Activated naive CD4-positive, alpha-beta T cell treated with anti-CD3 and anti-CD28 coated beads, Interleukin-2, amount 50 U/mL, for 16 hours (primary cell): ENCODE data around the gene BRI3BP.
"Not testable (repeated sequence)": the region's sequence is repeated elsewhere in the genome, so short reads cannot be mapped to it uniquely, and the experiment has no call there.

Experiments
- DNase-seq: peaks from one replicate; pipeline ENCODE4 v3.0.0-alpha.2; 2020

BRI3BP gene

DNA sequence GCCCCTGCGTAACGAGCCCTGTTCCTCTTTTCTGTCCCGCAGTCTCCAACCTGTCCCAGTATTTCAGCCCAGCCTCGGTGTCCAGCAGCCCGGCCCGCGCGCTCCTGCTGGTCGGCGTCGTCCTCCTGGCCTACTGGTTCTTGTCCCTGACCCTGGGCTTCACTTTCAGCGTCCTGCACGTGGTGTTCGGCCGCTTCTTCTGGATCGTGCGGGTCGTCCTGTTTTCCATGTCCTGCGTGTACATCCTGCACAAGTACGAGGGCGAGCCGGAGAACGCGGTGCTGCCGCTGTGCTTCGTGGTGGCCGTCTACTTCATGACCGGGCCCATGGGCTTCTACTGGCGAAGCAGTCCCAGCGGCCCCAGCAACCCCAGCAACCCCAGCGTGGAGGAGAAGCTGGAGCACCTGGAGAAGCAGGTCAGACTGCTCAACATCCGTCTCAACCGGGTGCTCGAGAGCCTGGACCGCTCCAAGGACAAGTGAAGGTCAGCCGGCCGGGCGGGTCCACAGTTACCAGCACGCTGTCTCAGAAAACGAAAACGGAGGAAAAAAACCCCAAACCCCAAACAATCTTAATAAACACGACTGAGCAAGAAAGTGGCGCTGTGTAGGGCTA is 31.6 kb downstream of the BRI3BP start:
- DNase-seq, result no peak

DNA sequence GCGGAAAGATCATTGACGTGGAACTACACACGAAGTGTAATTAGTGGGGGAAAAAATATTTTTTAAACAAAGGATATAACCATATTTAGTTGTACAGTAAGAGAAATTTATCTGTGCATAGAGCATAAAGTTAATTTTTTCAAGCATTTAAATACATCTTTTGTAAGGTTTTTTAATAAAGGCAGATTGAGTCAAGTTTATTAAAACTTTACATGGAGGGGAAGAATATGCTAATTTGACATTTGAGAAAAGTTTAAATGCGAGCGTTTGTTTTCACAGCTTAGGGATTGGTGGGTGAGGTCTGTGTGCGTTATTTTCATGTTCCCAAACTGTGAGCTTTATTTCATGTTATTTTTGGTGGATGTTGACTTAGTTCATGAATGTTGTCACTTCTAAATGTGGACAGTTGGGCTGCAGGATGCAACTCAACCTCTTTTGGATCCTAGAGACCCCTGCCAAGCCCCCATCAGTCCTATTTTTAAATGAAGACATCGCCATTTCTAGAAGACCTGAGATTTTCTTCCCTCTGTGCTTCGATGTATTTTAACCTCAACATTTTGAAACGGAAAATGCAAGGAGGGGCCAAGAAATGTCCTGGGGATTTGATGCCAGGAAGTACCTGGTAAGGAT is 32.3 kb downstream of the BRI3BP start:
- DNase-seq, result no peak

DNA sequence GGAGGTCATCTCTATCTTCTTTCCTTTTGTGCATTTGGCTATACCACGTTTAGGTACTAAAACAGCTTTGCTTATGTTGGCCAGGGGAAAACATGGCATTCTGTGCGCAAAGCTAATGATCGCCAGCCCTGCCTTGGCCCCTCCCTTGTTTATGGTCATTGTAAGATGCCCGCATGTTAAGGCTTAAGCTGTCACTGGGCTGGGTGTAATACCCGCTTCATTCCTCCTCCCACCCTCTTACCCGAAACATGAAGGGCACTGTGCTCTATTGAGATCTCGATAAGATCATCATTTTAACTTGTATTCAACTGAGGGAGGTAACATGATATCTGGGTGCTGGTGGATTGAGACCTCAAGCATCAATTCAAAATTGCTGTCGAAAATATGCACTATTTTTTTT is 34.7 kb downstream of the BRI3BP start:
- DNase-seq, result no peak

DNA sequence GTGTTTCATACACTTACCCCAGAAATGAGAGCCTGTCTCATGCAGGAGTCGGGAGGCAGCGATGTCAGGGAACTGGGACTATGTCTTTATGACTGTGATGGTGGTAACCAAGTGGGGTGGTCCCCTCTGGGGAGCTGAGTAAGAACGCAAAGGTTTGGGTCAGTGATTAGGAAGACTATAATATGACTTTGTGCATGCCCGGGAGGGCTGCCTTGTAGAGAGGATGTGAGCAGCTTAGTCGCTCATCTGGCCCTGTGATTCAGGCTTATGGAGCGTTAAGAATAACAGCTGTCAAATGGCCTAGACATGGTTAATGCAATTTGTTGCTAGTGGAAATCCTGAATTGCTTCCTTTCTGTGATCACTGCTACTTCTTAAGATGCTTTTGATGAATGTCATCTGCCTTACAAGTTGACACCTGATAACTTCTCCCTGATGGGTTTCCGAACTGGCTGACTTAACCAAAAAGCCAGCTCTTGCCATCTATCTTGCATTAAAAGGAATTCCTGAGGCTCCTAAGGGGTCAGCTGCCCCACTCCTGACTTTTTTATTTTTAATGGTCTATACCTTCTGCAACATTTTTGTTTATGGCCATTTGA is 36.4 kb downstream of the BRI3BP start:
- no peak for DNase-seq

DNA sequence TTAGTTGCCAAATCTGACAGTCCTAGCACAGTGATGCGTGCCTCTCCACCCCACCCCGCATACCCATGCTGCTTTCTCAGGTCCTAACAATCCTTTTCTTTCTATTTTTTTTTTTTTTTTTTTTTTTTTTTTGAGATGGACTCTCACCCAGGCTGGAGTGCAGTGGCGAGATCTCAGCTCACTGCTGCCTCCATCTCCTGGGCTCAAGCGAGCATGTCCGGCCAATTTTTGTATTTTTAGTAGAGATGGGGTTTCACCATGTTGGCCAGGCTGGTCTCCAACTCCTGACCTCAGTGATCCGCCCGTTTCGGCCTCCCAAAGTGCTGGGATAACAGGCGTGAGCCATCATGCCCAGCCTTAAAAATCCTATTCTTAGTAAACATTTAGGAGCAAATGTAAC is 38.0 kb downstream of the BRI3BP start:
- not testable (repeated sequence) for DNase-seq

DNA sequence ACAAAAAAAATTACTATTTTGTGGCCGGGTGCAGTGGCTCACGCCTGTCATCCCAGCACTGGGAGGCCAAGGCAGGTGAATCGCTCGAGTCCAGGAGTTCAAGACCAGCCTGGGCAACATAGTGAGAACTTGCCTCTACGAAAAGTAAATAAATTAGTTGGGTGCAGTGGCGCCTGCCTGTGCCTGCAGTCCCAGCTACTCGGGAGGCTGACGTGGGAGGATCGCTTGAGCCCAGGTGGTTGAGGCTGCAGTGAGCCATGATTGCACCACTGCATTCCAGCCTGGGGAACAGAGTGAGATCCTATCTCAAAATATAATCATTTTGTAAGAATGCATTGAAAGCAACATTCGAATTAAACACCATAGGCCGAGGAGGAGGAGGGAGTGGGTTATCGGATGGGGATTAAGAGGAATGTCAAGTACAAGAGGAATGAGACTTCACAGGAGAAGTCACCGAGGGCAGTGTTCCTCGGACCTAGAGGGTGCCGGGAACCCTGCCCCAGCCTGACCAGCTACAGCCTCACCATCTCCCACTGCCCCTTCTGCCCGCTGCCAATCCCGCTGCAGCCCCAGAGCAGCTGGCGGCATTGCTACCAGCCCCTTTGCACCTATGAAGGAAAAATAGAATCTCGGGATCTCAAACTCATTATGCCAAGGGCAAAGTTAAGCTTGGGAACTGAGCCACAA is 39.2 kb downstream of the BRI3BP start:
- DNase-seq, result no peak

DNA sequence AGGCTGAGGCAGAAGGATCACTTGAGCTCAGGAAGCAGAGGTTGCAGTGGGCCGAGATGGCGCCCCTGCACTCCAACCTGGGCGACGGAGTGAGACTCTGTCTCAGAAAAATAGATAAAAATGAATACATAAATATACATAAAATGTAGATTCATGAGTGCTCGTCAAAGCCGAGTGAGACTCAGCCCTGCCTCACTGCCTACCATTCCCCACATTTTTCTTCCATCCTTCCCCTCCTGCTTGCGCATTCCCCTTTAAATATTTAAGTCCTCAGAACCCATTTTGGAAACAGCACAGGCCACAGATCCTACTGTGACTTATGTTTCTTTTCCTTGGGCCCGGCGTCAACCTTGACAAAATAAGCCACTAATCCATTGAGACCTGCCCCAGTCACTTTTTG is 39.8 kb downstream of the BRI3BP start:
- DNase-seq, result no peak

DNA sequence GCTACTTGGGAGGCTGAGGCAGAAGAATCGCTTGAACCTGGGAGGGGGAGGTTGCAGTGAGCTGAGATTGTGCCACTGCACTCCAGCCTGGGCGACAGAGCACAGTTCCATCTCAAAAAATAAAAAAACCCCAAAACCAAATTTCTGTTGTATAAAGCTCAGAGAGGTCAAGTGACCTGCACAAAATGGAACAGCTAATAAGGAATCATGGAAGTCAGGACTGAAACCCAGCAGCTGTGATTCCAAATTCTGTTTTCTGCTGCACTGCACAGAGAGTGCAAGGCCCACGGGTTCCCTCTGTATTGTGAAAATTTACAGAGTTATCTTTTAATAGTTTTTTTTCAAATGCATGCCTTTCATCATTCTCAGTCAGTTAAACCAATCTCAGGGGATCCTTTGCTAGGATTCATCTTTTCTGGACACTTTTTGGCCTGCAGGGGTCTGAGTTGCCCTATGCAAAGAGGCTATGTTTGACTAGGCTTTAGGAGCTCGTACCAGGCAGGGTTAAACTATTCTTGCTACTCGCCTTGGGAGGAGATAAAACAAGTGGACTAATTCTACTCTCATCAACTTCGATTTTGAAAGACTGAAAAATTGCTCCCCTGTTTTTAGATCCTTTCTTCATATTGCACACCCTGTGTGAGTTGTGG is 45.7 kb downstream of the BRI3BP start:
- no peak for DNase-seq

DNA sequence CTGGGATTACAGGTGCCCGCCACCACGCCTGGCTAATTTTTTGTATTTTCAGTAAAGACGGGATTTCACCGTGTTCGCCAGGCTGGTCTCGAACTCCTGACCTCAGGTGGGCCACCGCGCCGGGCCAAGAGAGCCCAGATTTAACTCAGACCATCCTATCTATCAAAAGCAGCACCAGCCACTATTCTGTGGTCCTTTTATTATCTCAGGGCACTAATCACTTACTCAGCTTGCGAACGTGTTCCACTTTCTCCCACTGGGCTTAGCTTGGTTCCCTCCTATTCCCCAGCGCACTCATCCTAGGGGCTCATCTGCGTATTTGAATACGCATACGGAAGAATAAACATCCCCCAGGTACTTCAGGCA is 55.6 kb downstream of the BRI3BP start:
- no peak for DNase-seq

DNA sequence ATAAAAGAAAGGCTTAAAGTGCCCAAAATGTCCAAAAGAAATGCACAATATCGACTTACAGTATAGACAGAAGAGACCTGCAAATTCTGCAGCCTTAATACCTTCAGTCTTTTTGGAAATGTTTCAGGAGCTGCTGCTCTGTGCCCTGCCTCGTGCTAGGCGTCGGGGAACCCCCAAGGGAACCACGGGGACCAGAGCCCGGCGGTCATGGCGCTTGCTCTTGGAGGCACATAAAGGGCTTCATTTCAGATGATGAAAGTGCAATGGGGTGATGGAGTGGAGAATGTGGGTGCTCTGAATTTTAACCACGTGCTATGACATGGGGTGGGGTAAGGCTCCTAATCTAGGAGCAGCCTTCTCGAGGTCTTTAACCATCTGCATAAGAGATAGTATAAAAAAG is 57.0 kb downstream of the BRI3BP start:
- no peak for DNase-seq

DNA sequence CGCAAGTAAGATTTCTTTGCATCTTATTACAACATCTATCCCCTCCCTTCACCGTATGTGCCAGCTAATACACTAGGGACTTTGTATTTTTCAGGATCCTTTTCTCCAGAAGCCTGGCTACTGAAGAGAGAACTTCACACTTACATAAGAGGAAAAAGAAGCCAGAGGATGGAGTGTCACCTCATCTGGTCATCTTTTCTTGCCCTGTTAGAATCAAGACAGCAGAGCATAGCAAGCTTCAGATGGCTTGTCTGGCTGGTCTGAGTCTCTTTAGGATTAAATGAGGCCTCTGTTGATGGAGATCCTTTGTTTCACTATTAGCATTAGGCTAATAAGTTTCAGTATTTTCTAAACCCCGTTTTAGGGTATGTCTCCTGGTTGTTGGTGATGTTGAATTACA is 57.4 kb downstream of the BRI3BP start:
- no peak for DNase-seq

DNA sequence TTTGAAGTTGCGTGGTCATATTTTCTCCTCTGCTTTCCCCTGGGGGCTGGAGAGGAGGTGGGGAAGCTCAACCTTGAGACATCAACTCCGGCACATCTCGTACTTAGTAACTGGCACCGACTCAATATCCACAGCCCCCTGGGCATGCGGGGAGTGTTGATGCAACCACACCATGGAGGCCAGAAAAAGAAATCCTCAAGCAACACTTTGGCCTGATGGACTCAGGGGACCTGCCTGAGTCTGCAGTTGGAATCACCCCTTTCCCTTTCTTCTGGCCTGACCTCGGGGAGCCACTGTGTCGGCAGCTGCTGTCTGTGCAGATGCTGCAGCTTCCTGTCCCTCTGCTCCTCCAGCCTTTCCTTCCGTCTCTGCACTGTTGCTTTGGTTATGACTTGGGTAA is 60.4 kb downstream of the BRI3BP start:
- DNase-seq, result no peak

DNA sequence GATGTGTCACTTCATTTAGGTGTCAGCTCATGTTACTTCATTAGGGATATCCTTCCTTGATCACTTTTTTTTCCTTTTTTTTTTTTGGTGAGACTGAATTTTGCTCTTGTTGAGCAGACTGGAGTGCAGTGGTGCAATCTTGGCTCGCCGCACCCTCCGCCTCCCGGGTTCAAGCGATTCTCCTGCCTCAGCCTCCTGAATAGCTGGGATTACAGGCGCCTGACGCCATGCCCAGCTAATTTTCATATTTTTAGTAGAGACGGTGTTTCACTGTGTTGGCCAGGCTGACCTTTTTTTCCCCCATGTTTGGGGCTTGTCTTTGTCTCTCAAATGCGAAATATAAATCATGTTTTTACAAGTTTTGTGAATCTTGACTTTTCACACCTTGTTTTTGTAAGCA is 62.1 kb downstream of the BRI3BP start:
- no peak for DNase-seq

DNA sequence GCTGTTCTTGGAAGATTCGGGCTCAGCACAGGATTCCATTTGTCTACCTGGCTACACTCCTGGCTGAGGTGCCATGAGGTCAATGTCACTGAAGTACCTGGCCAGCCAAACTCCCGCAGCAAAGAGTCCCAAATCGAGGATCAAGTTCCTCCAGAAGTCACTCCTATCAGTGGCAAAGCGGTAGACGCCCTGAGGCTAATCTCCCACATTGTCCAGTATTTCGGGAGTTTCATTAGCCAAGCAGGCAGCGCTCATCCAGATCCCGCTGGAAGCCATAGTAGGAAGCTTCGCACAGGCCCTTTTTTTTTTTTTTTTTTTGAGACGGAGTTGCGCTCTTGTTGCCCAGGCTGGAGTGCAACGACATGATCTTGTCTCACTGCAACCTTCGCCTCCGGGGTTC is 62.9 kb downstream of the BRI3BP start:
- DNase-seq, result no peak

DNA sequence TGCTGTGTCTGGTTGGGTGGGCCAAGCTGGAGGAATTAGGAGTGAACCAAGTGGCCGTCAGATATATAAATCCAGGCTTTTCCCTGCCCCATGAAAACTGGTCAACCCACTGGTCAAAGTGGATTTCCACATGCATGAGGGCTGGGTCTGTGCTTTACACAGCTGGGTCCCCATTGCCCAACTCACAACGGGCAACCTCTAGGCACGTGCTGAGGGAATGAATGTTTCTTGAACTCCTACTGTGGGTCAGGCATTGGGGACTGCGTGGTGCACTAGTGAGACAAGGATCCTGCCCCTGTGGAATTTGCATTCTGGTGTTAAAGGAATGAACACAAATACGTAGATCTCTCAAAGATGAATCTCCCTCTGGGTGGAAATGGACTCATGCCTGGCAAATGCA is 64.3 kb downstream of the BRI3BP start:
- DNase-seq, result no peak

DNA sequence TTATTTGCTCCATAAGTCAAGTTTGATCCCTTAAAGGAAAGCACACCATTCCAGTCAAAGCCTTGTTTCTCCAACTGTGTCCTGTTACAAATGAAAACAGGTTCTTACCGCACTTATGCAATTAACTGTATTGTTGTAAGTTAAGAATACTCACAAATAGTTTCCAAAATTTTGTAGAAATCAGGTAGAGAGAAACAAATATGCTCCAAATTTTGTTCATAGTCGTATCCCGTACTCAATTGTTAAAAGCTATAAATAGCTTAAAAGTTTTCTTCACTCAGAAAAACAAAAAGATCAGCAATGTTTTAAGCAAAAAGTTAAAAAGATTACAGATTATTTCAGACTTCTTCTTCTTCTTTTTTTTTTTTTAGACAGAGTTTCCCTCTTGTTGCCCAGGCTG is 67.8 kb downstream of the BRI3BP start:
- DNase-seq, result no peak

DNA sequence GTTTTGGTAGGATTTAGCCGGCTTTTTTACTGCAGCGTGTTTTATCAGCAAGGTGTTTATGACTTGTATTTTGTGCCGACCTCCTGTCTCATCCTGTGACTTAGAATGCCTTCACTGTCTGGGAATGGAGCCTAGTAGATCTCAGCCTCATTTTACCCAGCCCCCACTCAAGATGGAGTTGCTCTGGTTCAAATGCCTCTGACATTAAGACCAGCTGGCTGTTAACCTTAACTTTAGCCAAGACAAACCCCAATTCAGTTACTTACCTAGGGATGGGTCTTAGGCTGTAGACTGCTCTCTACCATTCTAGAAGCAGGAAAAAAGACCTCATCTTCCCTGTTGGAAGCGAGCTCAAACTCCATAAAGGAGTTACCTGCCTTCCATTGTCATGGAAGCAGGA is 70.1 kb downstream of the BRI3BP start:
- not testable (repeated sequence) for DNase-seq

DNA sequence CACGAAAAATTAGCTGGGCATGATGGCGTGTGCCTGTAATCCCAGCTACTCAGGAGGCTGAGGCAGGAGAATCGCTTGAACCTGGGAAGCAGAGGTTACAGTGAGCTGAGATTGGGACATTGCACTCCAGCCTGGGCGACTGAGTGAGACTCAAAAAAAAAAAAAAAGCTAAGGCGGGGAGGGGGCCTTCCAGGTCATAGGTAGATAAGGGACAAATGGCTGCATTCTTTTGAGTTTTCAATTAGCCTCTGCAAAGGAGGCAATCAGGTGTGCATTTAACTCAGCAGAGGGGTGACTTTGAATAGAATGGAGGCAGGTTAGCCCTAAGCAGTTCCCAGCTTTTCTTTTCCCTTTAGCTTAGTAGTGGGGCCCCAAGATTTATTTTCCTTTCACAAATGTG is 71.0 kb downstream of the BRI3BP start:
- DNase-seq, result no peak

DNA sequence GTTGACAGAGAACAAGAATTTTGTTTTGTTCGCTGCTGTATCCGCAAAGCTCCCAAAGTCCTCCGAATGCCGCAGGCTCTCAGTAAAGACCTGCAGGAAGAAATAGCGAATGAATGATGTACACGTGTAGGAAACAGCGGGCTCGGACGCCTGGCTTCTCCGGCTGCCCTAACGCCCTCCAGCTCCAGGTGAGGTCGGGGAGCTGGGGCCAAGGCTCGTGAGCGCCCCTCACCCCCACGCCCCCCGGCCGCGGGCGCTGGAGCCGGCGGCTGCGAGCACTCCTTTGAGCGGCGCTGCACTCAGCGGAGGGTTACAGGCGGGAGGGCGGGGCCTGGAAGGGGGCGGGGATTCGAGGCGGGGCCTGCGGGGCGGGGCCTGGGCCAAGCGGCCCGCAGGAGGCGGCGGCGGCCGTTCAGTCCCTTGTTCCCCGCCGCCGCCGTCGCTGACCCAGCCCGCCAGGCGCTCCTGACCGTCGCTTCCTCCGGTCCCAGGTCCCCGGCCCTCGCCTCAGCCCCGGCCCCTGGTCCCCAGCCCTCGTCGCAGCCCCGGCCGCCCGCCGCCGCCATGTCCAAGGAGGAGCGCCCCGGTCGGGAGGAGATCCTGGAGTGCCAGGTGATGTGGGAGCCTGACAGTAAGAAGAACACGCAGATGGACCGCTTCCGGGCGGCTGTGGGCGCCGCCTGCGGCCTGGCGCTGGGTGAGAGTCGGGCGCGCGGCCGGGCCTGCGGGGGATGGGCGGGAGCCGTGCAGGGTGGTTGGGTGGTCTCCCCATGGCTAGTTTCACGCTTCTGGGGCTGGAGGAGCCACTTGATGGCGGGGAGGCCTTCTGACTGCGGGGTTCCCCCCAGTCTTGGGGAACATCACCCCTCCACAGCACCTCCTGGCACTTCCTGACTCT is 71.8 kb downstream of the BRI3BP start, which contains the start of gene AACS:
AACS (plus strand) TSS at position 415 of the 898 bp plus-strand sequence; CDS start at position 565, 150 bp downstream.
- DNase-seq, result peak; percentile 74

DNA sequence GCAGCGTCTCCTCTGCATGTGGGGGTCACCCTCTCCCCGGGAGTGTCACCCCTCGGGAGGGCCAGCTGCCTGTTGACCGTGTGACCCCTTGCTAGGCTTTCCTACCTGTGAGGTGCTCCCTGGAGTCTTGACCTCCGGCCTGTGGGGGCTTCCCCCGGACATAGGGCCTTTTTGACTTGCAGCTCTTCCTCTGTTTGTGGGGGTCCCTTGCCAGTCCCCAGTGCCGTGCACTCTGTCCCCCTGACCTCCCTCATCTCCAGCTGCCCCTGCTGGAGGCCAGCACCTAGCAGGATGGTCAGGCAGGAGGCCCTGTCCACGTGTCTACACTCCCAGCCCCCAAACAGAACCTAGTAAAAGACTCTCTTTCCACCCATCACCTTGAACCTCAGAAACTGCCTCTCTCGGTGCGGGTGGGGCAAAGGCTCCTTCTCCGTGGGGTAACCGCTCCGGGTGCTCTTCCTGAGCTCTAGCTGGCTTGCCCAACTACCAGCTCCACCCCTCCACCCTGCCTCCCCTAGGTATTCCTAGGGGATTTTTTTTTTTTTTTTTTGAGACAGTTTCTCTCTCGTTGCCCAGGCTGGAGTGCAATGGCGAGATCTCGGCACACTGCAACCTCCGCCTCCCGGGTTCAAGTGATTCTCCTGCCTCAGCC is 72.6 kb downstream of the BRI3BP start:
- DNase-seq, result no peak

DNA sequence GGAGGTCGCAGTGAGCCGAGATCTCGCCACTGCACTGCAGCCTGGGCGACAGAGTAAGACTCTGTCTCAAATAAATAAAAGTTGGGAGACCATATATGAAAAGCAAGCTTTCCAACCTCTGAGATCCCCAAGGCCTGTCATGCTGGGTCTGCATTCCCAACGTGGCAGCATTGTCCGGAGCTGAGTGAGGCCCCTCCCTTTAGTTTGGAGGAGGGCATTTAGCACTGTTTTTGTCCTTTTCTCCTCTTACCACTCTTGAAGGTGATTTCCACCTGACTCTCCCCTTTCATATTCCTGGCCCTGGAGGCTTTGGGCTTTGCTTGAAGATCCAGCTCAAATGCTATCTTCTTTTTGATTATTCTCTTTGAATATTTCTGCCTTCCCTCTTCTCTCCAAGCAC is 74.9 kb downstream of the BRI3BP start:
- DNase-seq, result no peak

DNA sequence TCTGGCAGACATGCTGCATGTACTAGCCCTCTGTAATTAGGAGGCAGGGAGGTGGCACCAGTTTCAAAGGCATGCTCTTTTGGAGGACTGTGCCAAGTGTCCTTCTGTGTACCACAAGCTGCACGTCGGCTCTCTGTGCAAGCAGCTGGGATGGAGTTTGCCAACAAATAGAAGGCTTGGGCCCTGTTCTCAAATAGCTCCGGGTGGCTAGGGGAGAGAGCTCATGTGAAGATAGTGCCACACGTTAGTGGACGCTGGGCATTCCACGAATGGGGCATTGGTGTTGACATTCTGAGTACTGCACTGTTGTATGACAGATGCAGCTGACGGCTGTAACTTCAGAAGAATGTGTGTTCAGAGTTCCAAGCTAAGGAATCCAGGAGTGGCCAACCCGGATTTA is 76.2 kb downstream of the BRI3BP start:
- no peak for DNase-seq
